Muscle layer of colon (tissue), 2 donors: ENCODE results near the gene SPSB4.

Source experiments
- H3K27ac ChIP-seq: one replicate; pipeline ENCODE4 v1.7.0; 2013; ENCODE audit warnings: low read depth, mild to moderate bottlenecking, low read length, moderate library complexity
- H3K27me3 ChIP-seq, 2 donors: one replicate each; pipeline ENCODE4 v1.7.0; 2013; ENCODE audit warnings: low read length in 2 of 2, mild to moderate bottlenecking in 2 of 2; ENCODE audit not compliant: insufficient read depth in 2 of 2, control insufficient read depth in 1 of 2
- H3K36me3 ChIP-seq: one replicate; pipeline ENCODE4 v1.7.0; 2013; ENCODE audit warnings: mild to moderate bottlenecking, low read length; ENCODE audit not compliant: insufficient read depth
- H3K4me1 ChIP-seq: one replicate; pipeline ENCODE4 v1.7.0; 2013; ENCODE audit warnings: mild to moderate bottlenecking, low read length; ENCODE audit not compliant: insufficient read depth
- H3K4me3 ChIP-seq, 2 donors: one replicate each; pipeline ENCODE4 v1.7.0; 2013; ENCODE audit warnings: low read length in 2 of 2, low read depth in 1 of 2, mild to moderate bottlenecking in 1 of 2, moderate library complexity in 1 of 2
- H3K9ac ChIP-seq: one replicate; pipeline ENCODE4 v1.7.0; 2013; ENCODE audit warnings: low read length
- H3K9me3 ChIP-seq: one replicate; pipeline ENCODE4 v1.7.0; 2013; ENCODE audit warnings: mild to moderate bottlenecking, low read length
- donor health status: abdominal sarcoma.
- donor health status: Adenocarcinoma of cecum.

Gene SPSB4

DNA sequence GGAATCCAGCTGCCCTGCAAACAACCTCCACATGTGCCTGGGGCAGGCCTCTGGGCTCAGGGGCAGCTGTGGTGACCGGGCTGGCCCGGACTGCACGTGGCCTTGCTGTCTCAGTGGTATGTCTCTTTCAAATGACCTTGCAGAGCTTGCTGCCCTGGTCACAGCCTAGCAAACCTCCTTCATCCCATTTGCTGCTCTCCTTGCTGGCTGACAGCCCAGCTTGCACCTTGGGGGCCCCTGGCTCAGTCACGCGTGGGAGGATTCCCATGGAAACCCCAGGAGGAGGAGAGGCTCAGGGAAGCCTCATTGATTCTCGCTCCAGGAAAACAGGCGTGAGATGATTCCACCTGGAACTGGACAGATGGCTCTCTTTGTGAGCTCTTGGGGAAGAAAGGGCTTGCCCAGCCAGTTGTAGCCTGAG, 5.6 kb downstream of the SPSB4 start:
- H3K36me3 ChIP-seq: no peaks in the 10 kb centered on the region
- H3K9me3 ChIP-seq: no peaks in the 10 kb centered on the region
- H3K27ac ChIP-seq: no peak overlapping the region
- H3K4me3 ChIP-seq: no peak overlapping the region
- H3K4me1 ChIP-seq: peaks cover 8% of the 10 kb centered on the region
- peaks cover 7 to 19% of the 10 kb centered on the region in 2 donors for H3K27me3 ChIP-seq
- H3K9ac ChIP-seq: no peak overlapping the region

DNA sequence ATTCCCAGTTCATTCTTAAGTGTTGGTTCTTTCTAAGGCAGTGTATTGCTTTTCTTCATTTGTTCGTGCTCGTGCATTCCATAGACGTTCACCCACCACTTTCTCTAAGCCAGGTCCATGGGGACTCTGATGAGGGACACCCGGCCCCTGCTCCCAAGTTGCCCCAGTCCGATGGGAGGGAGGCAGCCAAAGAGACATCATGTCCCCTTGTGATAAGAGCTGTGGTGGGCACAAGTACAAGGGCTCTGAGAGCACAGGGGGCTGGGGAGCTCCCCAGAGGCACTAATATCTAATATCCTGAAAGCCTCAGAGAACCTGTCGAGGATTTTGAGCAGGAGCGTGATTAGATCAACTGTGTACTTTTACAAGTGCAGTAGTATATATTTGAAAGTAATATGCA, 6.3 kb downstream of the SPSB4 start:
- no peak overlapping the region for H3K9ac ChIP-seq
- peaks cover 2% of the 10 kb centered on the region for H3K4me1 ChIP-seq
- H3K36me3 ChIP-seq: no peaks in the 10 kb centered on the region
- no peaks in the 10 kb centered on the region for H3K9me3 ChIP-seq
- no peak overlapping the region for H3K4me3 ChIP-seq
- H3K27ac ChIP-seq: no peak overlapping the region
- peaks cover 7 to 12% of the 10 kb centered on the region in 2 donors for H3K27me3 ChIP-seq

- no peaks in the 10 kb centered on the region for H3K4me1 ChIP-seq
- H3K9me3 ChIP-seq: no peaks in the 10 kb centered on the region
- H3K36me3 ChIP-seq: no peaks in the 10 kb centered on the region
- H3K4me3 ChIP-seq: no peak overlapping the region
- peaks cover 7% of the 10 kb centered on the region in 2 donors for H3K27me3 ChIP-seq
- no peak overlapping the region for H3K27ac ChIP-seq
- H3K9ac ChIP-seq: no peak overlapping the region
These were observed 7.0 kb downstream of the SPSB4 start for GRCh38 chr3:141057946-141058800.

DNA sequence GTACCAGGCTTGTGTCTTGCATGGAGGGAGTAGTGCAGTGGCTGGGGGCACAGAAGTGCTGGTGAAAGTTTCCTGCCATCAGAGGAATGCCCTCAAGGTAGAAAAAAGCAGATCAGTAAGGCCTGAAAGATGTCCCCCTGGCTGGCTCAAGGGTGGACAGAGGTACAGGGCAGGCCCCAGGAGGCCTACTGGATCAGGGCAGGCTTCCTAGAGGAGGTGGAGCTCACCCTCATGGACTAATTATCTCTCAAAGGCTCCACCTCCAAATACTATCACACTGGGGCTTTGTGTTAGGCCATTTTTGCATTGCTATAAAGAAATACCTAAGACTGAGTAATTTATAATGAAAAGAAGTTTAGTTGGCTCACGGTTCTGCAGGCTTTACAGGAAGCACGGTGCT, 7.8 kb downstream of the SPSB4 start:
- Histone ChIP-seq H3K4me3 (no peak overlapping the region), H3K27ac (no peak overlapping the region), H3K9ac (no peak overlapping the region), H3K27me3 (peaks cover 1 to 5% of the 10 kb centered on the region in 2 donors), H3K4me1 (peaks cover 2% of the 10 kb centered on the region), H3K9me3 (no peaks in the 10 kb centered on the region), H3K36me3 (no peaks in the 10 kb centered on the region)

GRCh38 chr3:141059816-141060215, 8.7 kb downstream of the SPSB4 start:
- Histone ChIP-seq H3K9me3 (no peaks in the 10 kb centered on the region), H3K27ac (no peak overlapping the region), H3K4me3 (no peak overlapping the region), H3K36me3 (no peaks in the 10 kb centered on the region), H3K9ac (no peak overlapping the region), H3K27me3 (no peaks in the 10 kb centered on the region), H3K4me1 (peaks cover 4% of the 10 kb centered on the region)

DNA sequence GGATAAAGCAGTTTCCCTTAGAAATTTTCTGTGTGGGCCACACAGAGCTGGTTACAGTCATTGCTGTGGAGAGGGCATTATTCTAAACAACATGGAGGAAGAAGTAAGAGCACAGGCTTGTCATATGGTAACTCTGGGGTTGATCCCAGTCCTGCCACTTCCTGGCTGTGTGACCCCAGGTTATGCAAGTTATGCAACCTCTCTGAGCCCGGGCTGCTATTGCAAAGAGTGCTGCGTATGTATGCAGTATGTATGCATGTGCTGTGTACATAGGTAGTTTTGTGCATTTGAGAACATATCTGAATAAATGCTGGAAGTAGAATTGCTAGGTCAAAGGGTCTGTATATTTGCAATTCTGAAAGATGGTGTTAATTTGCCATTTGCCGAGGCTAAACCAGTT, 9.2 kb downstream of the SPSB4 start:
- H3K27me3 ChIP-seq: no peaks in the 10 kb centered on the region
- H3K36me3 ChIP-seq: no peaks in the 10 kb centered on the region
- H3K27ac ChIP-seq: no peak overlapping the region
- H3K4me1 ChIP-seq: peaks cover 4% of the 10 kb centered on the region
- no peak overlapping the region for H3K4me3 ChIP-seq
- H3K9ac ChIP-seq: no peak overlapping the region
- H3K9me3 ChIP-seq: no peaks in the 10 kb centered on the region

- H3K9me3 ChIP-seq: no peaks in the 10 kb centered on the region
- H3K27ac ChIP-seq: no peak overlapping the region
- peaks cover 4% of the 10 kb centered on the region for H3K4me1 ChIP-seq
- no peaks in the 10 kb centered on the region for H3K27me3 ChIP-seq
- H3K36me3 ChIP-seq: no peaks in the 10 kb centered on the region
- H3K4me3 ChIP-seq: no peak overlapping the region
- no peak overlapping the region for H3K9ac ChIP-seq
These were observed 12.7 kb downstream of the SPSB4 start for GRCh38 chr3:141063831-141064230.

GRCh38 chr3:141064255-141064926, 13.2 kb downstream of the SPSB4 start:
- no peak overlapping the region for H3K4me3 ChIP-seq
- no peak overlapping the region for H3K27ac ChIP-seq

DNA sequence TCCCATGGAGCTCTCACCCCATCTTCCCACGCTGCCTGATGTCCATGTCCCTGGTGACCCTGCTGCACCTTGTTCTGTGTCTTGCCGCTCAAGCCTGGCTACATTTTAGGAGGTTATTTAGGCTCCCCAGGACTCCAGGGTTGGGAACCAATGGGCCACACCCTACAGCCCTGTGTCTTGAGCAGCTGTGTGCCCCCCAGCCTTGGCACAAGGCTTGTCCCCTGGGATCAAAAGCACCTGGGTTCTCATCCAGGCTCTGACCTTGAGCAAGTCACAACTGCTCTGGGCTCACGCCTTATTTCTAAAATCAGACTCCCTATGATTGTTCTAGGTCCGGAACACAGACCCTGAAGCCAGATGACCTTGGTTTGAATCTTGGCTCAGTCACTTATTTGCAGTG, 14.1 kb downstream of the SPSB4 start:
- no peaks in the 10 kb centered on the region for H3K9me3 ChIP-seq
- no peak overlapping the region for H3K27ac ChIP-seq
- H3K27me3 ChIP-seq: no peaks in the 10 kb centered on the region
- no peak overlapping the region for H3K9ac ChIP-seq
- peaks cover 4% of the 10 kb centered on the region for H3K4me1 ChIP-seq
- H3K36me3 ChIP-seq: no peaks in the 10 kb centered on the region
- no peak overlapping the region for H3K4me3 ChIP-seq

More at GRCh38 chr3:141064255-141064926, 13.2 kb downstream of the SPSB4 start:
- Histone ChIP-seq H3K4me1 (peaks cover 4% of the 10 kb centered on the region), H3K27me3 (no peaks in the 10 kb centered on the region), H3K36me3 (no peaks in the 10 kb centered on the region), H3K9ac (no peak overlapping the region), H3K9me3 (no peaks in the 10 kb centered on the region)

- Histone ChIP-seq H3K27me3 (no peaks in the 10 kb centered on the region), H3K4me3 (no peak overlapping the region), H3K9ac (no peak overlapping the region), H3K36me3 (no peaks in the 10 kb centered on the region), H3K9me3 (no peaks in the 10 kb centered on the region), H3K4me1 (peaks cover 4% of the 10 kb centered on the region), H3K27ac (no peak overlapping the region)
These were observed 15.0 kb downstream of the SPSB4 start for GRCh38 chr3:141065841-141066805.
